ENCODE data around the gene S100A1. TPM values are rescaled to one million over a fixed set of nuclear protein-coding genes. Genes with fewer than 3 reads are reported as not detected.

The S100A1 gene
- total and polyA plus RNA-seq, 10 of the 15 experiments (the other 5 are each of a cell fraction or from before 2014, with no cell fraction given) = 0.13 to 0.29 TPM; not detected in 8

- TF ChIP-seq E2F4 (IDR thresholded peaks at IDR 0.05; ENCODE audit: low read depth, low read length) = no peak
- 0 out of 3 replicates have a peak, but pooled peaks have one; percentile 27 for TF ChIP-seq POU2F2 (IDR thresholded peaks at IDR 0.05; ENCODE audit: borderline replicate concordance, low read depth, low read length)
- no peak for TF ChIP-seq IKZF2 (IDR thresholded peaks at IDR 0.05)
- no peak for TF ChIP-seq REST (IDR thresholded peaks at IDR 0.05; ENCODE audit: low read depth, low read length)
- no peak for TF ChIP-seq EZH2 (IDR thresholded peaks at IDR 0.05; ENCODE audit: borderline replicate concordance, control insufficient read depth, low read depth, low read length)
- TF ChIP-seq POLR2A (IDR thresholded peaks at IDR 0.05; ENCODE audit: low read depth, low read length) = peak; percentile 58
- no peak for TF ChIP-seq USF1 (IDR thresholded peaks at IDR 0.05; ENCODE audit: borderline replicate concordance, extremely low read length, insufficient read depth, low read depth, low read length)
- TF ChIP-seq SMAD1 (IDR thresholded peaks at IDR 0.05; ENCODE audit: low read depth, partially characterized antibody) = no peak
- TF ChIP-seq SREBF1 (IDR thresholded peaks at IDR 0.05; ENCODE audit: low read length) = no peak
These were observed 33.0 kb downstream of the S100A1 start (continued) for GRCh38 chr1:153661111-153661708.
